HepG2 (cell line): Measurements from ENCODE around the gene DNAH8. TPM values are rescaled to one million over a fixed set of nuclear protein-coding genes. Genes with fewer than 3 reads are reported as not detected.
A peak's percentile ranks its signal among the peaks of the same experiment; 100 is the strongest.

ENCODE experiments used
- ATAC-seq: fragments of 200-7000 bp; cut with Tn5 transposase; 3 replicates; pipeline ENCODE4 v1.9.1; 2020; ENCODE audit warnings: mild to moderate bottlenecking, moderate library complexity
- BruUV-seq: library from RNA; stranded (reverse); fragments of 400-500 nt; replicated peaks from 2 replicates; lab custom pipeline; 2021; lab: Mats Ljungman, UMichigan
- CTCF ChIA-PET: fragments of 300-600 bp; formaldehyde crosslinking; extraction: SDS; loops from one replicate; lab custom pipeline; 2021; ENCODE audit warnings: low total read pairs, inconsistent platforms, low intra/inter-chr PET ratio; lab: Yijun Ruan, JAX
- POLR2A ChIA-PET: fragments of 350-600 bp; sonication (Branson Sonifier 250); formaldehyde crosslinking; loops from one replicate; lab custom pipeline; 2020; ENCODE audit warnings: antibody characterized with exemption, inconsistent platforms; lab: Yijun Ruan, JAX
- DNase-seq: peaks from one replicate; pipeline ENCODE4 v3.0.0-alpha.2; 2015; ENCODE audit warnings: low spot score
- FAIRE-seq: peaks from 3 replicates; lab custom pipeline; 2011; peaks lifted over from hg19 to GRCh38; lab: Jason Lieb, UNC
- H2AFZ ChIP-seq: one replicate; pipeline ENCODE4 v1.6.1; 2011; ENCODE audit warnings: low read length, inconsistent platforms
- H3K27ac ChIP-seq: fragments of 300-600 bp; 3 replicates; pipeline ENCODE4 v1.8.0; 2011; ENCODE audit warnings: mixed run types, mild to moderate bottlenecking, mixed read lengths, low read length, inconsistent platforms; ENCODE audit not compliant: insufficient read depth; ENCODE audit errors: extremely low read length
- H3K27me3 ChIP-seq, 2 experiments: fragments of 200-600 bp in 1 of 2; 2 replicates in 1 of 2; 3 replicates in 1 of 2; pipeline versions ENCODE4 v1.6.0 to v1.8.0; 2011; ENCODE audit warnings: low read length in 2 of 2, mild to moderate bottlenecking in 2 of 2, moderate library complexity in 2 of 2, inconsistent platforms in 1 of 2; ENCODE audit not compliant: insufficient read depth in 2 of 2, control insufficient read depth in 1 of 2
- H3K36me3 ChIP-seq, 2 experiments: fragments of 200-600 bp in 1 of 2; replicated peaks in 1 of 2; 2 replicates in 1 of 2; 3 replicates in 1 of 2; pipeline versions ENCODE4 v1.5.1 to v1.8.0; 2011; ENCODE audit warnings: low read length in 2 of 2, inconsistent platforms in 1 of 2; ENCODE audit not compliant: insufficient read depth in 2 of 2, control insufficient read depth in 1 of 2
- H3K4me1 ChIP-seq: 2 replicates; pipeline ENCODE4 v1.5.1; 2012; ENCODE audit warnings: low read length, inconsistent platforms; ENCODE audit not compliant: insufficient read depth
- H3K4me2 ChIP-seq: 2 replicates; pipeline ENCODE4 v1.6.0; 2011; ENCODE audit warnings: low read depth, low read length, inconsistent platforms
- H3K4me3 ChIP-seq, 3 experiments: fragments of 200-600 bp in 1 of 3; sonication (generic), shearing (Covaris generic) in 1 of 3; replicated peaks in 1 of 3; 2 replicates each; pipeline ENCODE4 v1.5.1; 2011 to 2016; ENCODE audit warnings: low read length in 3 of 3, inconsistent platforms in 2 of 3, low read depth in 2 of 3, mild to moderate bottlenecking in 2 of 3, control low read depth in 1 of 3, mixed read lengths in 1 of 3; ENCODE audit not compliant: insufficient read depth in 1 of 3
- H3K79me2 ChIP-seq: one replicate; pipeline ENCODE4 v1.6.1; 2011; ENCODE audit warnings: low read length, inconsistent platforms; ENCODE audit not compliant: insufficient read depth
- H3K9ac ChIP-seq: 2 replicates; pipeline ENCODE4 v1.6.0; 2011; ENCODE audit warnings: mild to moderate bottlenecking, low read depth, low read length, inconsistent platforms; ENCODE audit not compliant: insufficient read depth
- H3K9me3 ChIP-seq: 2 replicates; pipeline ENCODE4 v1.5.1; 2012; ENCODE audit warnings: mild to moderate bottlenecking, low read length
- H4K20me1 ChIP-seq: 2 replicates; pipeline ENCODE4 v1.6.0; 2011; ENCODE audit warnings: inconsistent platforms, mild to moderate bottlenecking, low read length, moderate library complexity; ENCODE audit not compliant: insufficient read depth
- ADNP ChIP-seq: sonication (generic); formaldehyde crosslinking; IDR thresholded peaks from 2 replicates; pipeline ENCODE4 v1.4.0; 2020; ENCODE audit warnings: missing genetic modification reagents
- ELF1 ChIP-seq: sonication (generic); formaldehyde crosslinking; IDR thresholded peaks from 2 replicates; pipeline ENCODE4 v1.4.0; 2020; ENCODE audit warnings: missing genetic modification reagents
- FOSL1 ChIP-seq: sonication (generic); formaldehyde crosslinking; IDR thresholded peaks from 2 replicates; pipeline ENCODE4 v1.9.0; 2021; ENCODE audit warnings: missing genetic modification reagents, borderline replicate concordance
- HOXA3 ChIP-seq: sonication (generic); formaldehyde crosslinking; IDR thresholded peaks from 2 replicates; pipeline ENCODE4 v1.5.0; 2020; ENCODE audit warnings: missing genetic modification reagents
- HOXA7 ChIP-seq: sonication (generic); formaldehyde crosslinking; IDR thresholded peaks from 2 replicates; pipeline ENCODE4 v1.8.1; 2022; ENCODE audit warnings: mild to moderate bottlenecking, missing genetic modification reagents, moderate library complexity
- JDP2 ChIP-seq: sonication (generic); formaldehyde crosslinking; IDR thresholded peaks from 2 replicates; pipeline ENCODE4 v1.8.1; 2022; ENCODE audit warnings: missing genetic modification reagents, borderline replicate concordance
- KLF9 ChIP-seq: IDR thresholded peaks from 2 replicates; pipeline ENCODE4 v1.6.1; 2016; ENCODE audit warnings: low read depth
- MATR3 ChIP-seq: sonication (generic); formaldehyde crosslinking; IDR thresholded peaks from 2 replicates; pipeline ENCODE4 v1.4.0; 2020; ENCODE audit warnings: missing genetic modification reagents
- MLLT10 ChIP-seq: sonication (generic); formaldehyde crosslinking; IDR thresholded peaks from 2 replicates; pipeline ENCODE4 v1.4.0; 2020; ENCODE audit warnings: missing genetic modification reagents
- NR2F1 ChIP-seq, 2 experiments: fragments of 450-650 bp in 1 of 2; formaldehyde crosslinking in 1 of 2; IDR thresholded peaks; 2 replicates each; pipeline versions ENCODE4 v1.5.0 to v1.6.1; 2016 to 2020; ENCODE audit warnings: mild to moderate bottlenecking in 1 of 2, missing compliant biosample characterization in 1 of 2, missing genetic modification reagents in 1 of 2, moderate library complexity in 1 of 2
- PHB2 ChIP-seq: fragments of 450-650 bp; IDR thresholded peaks from 2 replicates; pipeline ENCODE4 v1.6.1; 2018; ENCODE audit not compliant: partially characterized antibody
- RCOR2 ChIP-seq: IDR thresholded peaks from 2 replicates; pipeline ENCODE4 v1.6.1; 2016; ENCODE audit warnings: missing biosample characterization, missing genetic modification reagents
- SNAI1 ChIP-seq: sonication (generic); formaldehyde crosslinking; IDR thresholded peaks from 2 replicates; pipeline ENCODE4 v1.5.0; 2020; ENCODE audit warnings: mild to moderate bottlenecking, missing genetic modification reagents, borderline replicate concordance
- YY1 ChIP-seq: IDR thresholded peaks from 2 replicates; pipeline ENCODE4 v1.6.1; 2011; ENCODE audit warnings: low read length, low read depth, moderate library complexity, mild to moderate bottlenecking; ENCODE audit not compliant: insufficient read depth, insufficient replicate concordance
- ZMYM4 ChIP-seq: sonication (generic); formaldehyde crosslinking; IDR thresholded peaks from 2 replicates; pipeline ENCODE4 v1.8.1; 2023; ENCODE audit warnings: mild to moderate bottlenecking, missing genetic modification reagents
- ZNF225 ChIP-seq: sonication (generic); formaldehyde crosslinking; IDR thresholded peaks from 2 replicates; pipeline ENCODE4 v1.4.0; 2020; ENCODE audit warnings: mild to moderate bottlenecking, missing genetic modification reagents
- ZNF775 ChIP-seq: sonication (generic); formaldehyde crosslinking; IDR thresholded peaks from 2 replicates; pipeline ENCODE4 v1.4.0; 2020; ENCODE audit warnings: missing genetic modification reagents, mild to moderate bottlenecking, moderate library complexity, borderline replicate concordance
- ZNF891 ChIP-seq: sonication (generic); formaldehyde crosslinking; IDR thresholded peaks from 2 replicates; pipeline ENCODE4 v1.5.0; 2020; ENCODE audit warnings: mild to moderate bottlenecking, missing genetic modification reagents
- WGBS: methylation state at CpG from one replicate; pipeline ENCODE4 v1.1.6; 2017; ENCODE audit warnings: low lambda C conversion rate; 5-methylcytosine and 5-hydroxymethylcytosine counted together
- in situ Hi-C: cut with HindIII; loops from 2 replicates; pipeline ENCODE4 v1.10.0; 2017; ENCODE audit warnings: low pct_unique_long_range_greater_than_20kb; ENCODE audit not compliant: extremely low pct_ligation_motif_present
- intact Hi-C: fragments of 100-400 bp; cut with micrococcal nuclease; formaldehyde crosslinking; loops from one replicate; pipeline ENCODE4 v1.10.0; 2022; ENCODE audit not compliant: unreplicated experiment
- polyA plus RNA-seq, 8 experiments: library from polyadenylated mRNA; depleted of rRNA in 3 of 8; stranded (reverse) in 7 of 8; unstranded in 1 of 8; fragments of >200 nt; fragmentation: Illumina TruSeq in 4 of 8; extraction: Trizol in 4 of 8; gene quantifications; 2 replicates each; pipeline versions ENCODE4 v1.2.1 to v1.2.3, GENCODE V29; 2011 to 2016; ENCODE audit warnings: low read depth in 4 of 8, missing spikeins in 1 of 8, mixed read lengths in 1 of 8; ENCODE audit not compliant: insufficient read depth in 1 of 8
- total RNA-seq, 5 experiments: library from RNA; depleted of rRNA; stranded (reverse); fragments of >200 nt; fragmentation: Illumina TruSeq; extraction: Trizol; gene quantifications; 2 replicates each; pipeline ENCODE4 v1.2.3, GENCODE V29; 2016; ENCODE audit warnings: low read depth in 1 of 5
- TF ChIP-seq, protein P1 (sequence below): sonication (generic); formaldehyde crosslinking; IDR thresholded peaks from 2 replicates; pipeline ENCODE4 v1.4.0; 2020; ENCODE audit warnings: missing genetic modification reagents
- TF ChIP-seq, protein P2 (sequence below): sonication (generic); formaldehyde crosslinking; IDR thresholded peaks from 2 replicates; pipeline ENCODE4 v1.4.0; 2020; ENCODE audit warnings: mild to moderate bottlenecking, missing genetic modification reagents

Gene DNAH8
- total and polyA plus RNA-seq, 2 of the 13 experiments (the other 11 are each of a cell fraction or from before 2014, with no cell fraction given), result not detected

- in situ Hi-C loops, result no loop called here
- POLR2A ChIA-PET, result no interaction called here
- CTCF ChIA-PET, result no interaction called here
These were observed 347.1 kb downstream of the DNAH8 start for GRCh38 chr6:39062014-39062740.

GRCh38 chr6:39063526-39063925 lies 348.4 kb downstream of the DNAH8 start:
- WGBS, result 0% methylated on average over 1 of the region's 1 CpG
- peaks cover 1 to 14% of the 10 kb centered on the region in 2 experiments; a peak in 3 of 5 replicates for H3K27me3 ChIP-seq
- BruUV-seq, result no TSS peak
- no peak for TF ChIP-seq FOSL1 (CRISPR knock-in tag)
- TF ChIP-seq HOXA7 (CRISPR knock-in tag), result no peak
- TF ChIP-seq HOXA3, result no peak
- TF ChIP-seq ZNF891 (CRISPR knock-in tag), result no peak
- TF ChIP-seq MATR3 (CRISPR knock-in tag), result no peak
- TF ChIP-seq SNAI1 (CRISPR knock-in tag), result no peak
- TF ChIP-seq ZMYM4 (CRISPR knock-in tag), result no peak
- no peak for TF ChIP-seq NR2F1 (CRISPR knock-in tag; IDR thresholded peaks at IDR 0.05)
- no peak for TF ChIP-seq ZNF225 (CRISPR knock-in tag)
- TF ChIP-seq, protein P1, sequence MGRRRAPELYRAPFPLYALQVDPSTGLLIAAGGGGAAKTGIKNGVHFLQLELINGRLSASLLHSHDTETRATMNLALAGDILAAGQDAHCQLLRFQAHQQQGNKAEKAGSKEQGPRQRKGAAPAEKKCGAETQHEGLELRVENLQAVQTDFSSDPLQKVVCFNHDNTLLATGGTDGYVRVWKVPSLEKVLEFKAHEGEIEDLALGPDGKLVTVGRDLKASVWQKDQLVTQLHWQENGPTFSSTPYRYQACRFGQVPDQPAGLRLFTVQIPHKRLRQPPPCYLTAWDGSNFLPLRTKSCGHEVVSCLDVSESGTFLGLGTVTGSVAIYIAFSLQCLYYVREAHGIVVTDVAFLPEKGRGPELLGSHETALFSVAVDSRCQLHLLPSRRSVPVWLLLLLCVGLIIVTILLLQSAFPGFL (CRISPR knock-in tag), result no peak
- TF ChIP-seq, protein P2, sequence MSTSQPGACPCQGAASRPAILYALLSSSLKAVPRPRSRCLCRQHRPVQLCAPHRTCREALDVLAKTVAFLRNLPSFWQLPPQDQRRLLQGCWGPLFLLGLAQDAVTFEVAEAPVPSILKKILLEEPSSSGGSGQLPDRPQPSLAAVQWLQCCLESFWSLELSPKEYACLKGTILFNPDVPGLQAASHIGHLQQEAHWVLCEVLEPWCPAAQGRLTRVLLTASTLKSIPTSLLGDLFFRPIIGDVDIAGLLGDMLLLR (CRISPR knock-in tag), result no peak
- TF ChIP-seq KLF9 (CRISPR knock-in tag), result no peak
- no peak for TF ChIP-seq PHB2
- no peak for TF ChIP-seq ZNF775
- no peak for TF ChIP-seq ELF1

More at GRCh38 chr6:39062014-39062740, 347.1 kb downstream of the DNAH8 start:
- no peak for FAIRE-seq
- TF ChIP-seq ADNP (CRISPR knock-in tag) (no peak), JDP2 (no peak), MLLT10 (CRISPR knock-in tag) (no peak), RCOR2 (CRISPR knock-in tag) (no peak), YY1 (no peak)
- H3K4me1 ChIP-seq, result no peaks in the 10 kb centered on the region
- BruUV-seq, result no TSS peak
- H4K20me1 ChIP-seq, result no peaks in the 10 kb centered on the region
- peaks cover 1 to 16% of the 10 kb centered on the region in 2 experiments; a peak in 3 of 5 replicates for H3K27me3 ChIP-seq
- no peaks in the 10 kb centered on the region for H3K79me2 ChIP-seq
- no peaks in the 10 kb centered on the region for H3K36me3 ChIP-seq
- no peak for ATAC-seq
- DNase-seq, result no peak
- intact Hi-C loops, result no loop called here
- no peak overlapping the region for H3K27ac ChIP-seq
- 31% methylated on average over 6 of the region's 10 CpGs for WGBS
- no peak overlapping the region for H2AFZ ChIP-seq
- H3K4me3 ChIP-seq, result no peak overlapping the region
- no peak overlapping the region for H3K4me2 ChIP-seq
- no peaks in the 10 kb centered on the region for H3K9me3 ChIP-seq
- H3K9ac ChIP-seq, result no peak overlapping the region

More at GRCh38 chr6:39063526-39063925, 348.4 kb downstream of the DNAH8 start:
- no peaks in the 10 kb centered on the region for H3K4me1 ChIP-seq
- DNase-seq (no peak), ATAC-seq (peak; percentile 47; the same call in 2 of the 3 replicates), FAIRE-seq (no peak)
- no peaks in the 10 kb centered on the region for H3K9me3 ChIP-seq
- H4K20me1 ChIP-seq, result no peaks in the 10 kb centered on the region
- H3K4me2 ChIP-seq, result no peak overlapping the region
- H3K79me2 ChIP-seq, result no peaks in the 10 kb centered on the region
- intact Hi-C loops (no loop called here), in situ Hi-C loops (no loop called here)
- no peak overlapping the region for H3K9ac ChIP-seq
- no peak overlapping the region for H2AFZ ChIP-seq
- no peak overlapping the region for H3K4me3 ChIP-seq
- no peak overlapping the region for H3K27ac ChIP-seq
- POLR2A ChIA-PET, result no interaction called here
- no peaks in the 10 kb centered on the region for H3K36me3 ChIP-seq
- CTCF ChIA-PET, result no interaction called here
